Astrocyte (in vitro differentiated cells and primary cell): ENCODE measurements around the gene TIPARP. TPM values are rescaled to one million over a fixed set of nuclear protein-coding genes. Genes with fewer than 3 reads are reported as not detected.
A peak's percentile ranks its signal among the peaks of the same experiment; 100 is the strongest.
"Not testable (repeated sequence)": the region's sequence is repeated elsewhere in the genome, so short reads cannot be mapped to it uniquely, and the experiment has no call there.

Experiments
- DNase-seq: peaks from one replicate; pipeline ENCODE4 v3.0.0-alpha.2; 2010; ENCODE audit warnings: low read depth
- FAIRE-seq: peaks from 2 replicates; lab custom pipeline; 2011; peaks lifted over from hg19 to GRCh38; lab: Jason Lieb, UNC
- H2AFZ ChIP-seq: 2 replicates; pipeline ENCODE4 v1.6.0; 2012; ENCODE audit warnings: low read depth, low read length, inconsistent platforms
- H3K27ac ChIP-seq: 2 replicates; pipeline ENCODE4 v1.5.1; 2011; ENCODE audit warnings: low read depth, low read length, inconsistent platforms
- H3K27me3 ChIP-seq: 2 replicates; pipeline ENCODE4 v1.6.0; 2011; ENCODE audit warnings: low read length, inconsistent platforms; ENCODE audit not compliant: insufficient read depth
- H3K36me3 ChIP-seq: 2 replicates; pipeline ENCODE4 v1.5.1; 2011; ENCODE audit warnings: low read length, inconsistent platforms; ENCODE audit not compliant: insufficient read depth
- H3K4me1 ChIP-seq: 2 replicates; pipeline ENCODE4 v1.5.1; 2011; ENCODE audit warnings: low read length, inconsistent platforms; ENCODE audit not compliant: insufficient read depth
- H3K4me2 ChIP-seq: 2 replicates; pipeline ENCODE4 v1.6.0; 2012; ENCODE audit warnings: low read length, inconsistent platforms
- H3K4me3 ChIP-seq: 2 replicates; pipeline ENCODE4 v1.5.1; 2011; ENCODE audit warnings: low read depth, mild to moderate bottlenecking, low read length, inconsistent platforms; ENCODE audit not compliant: insufficient read depth
- H3K79me2 ChIP-seq: 2 replicates; pipeline ENCODE4 v1.6.0; 2012; ENCODE audit warnings: mild to moderate bottlenecking, low read length, inconsistent platforms; ENCODE audit not compliant: insufficient read depth
- H3K9ac ChIP-seq: 2 replicates; pipeline ENCODE4 v1.6.0; 2012; ENCODE audit warnings: mild to moderate bottlenecking, low read length, inconsistent platforms
- H3K9me3 ChIP-seq: 2 replicates; pipeline ENCODE4 v1.5.1; 2012; ENCODE audit warnings: low read depth, mild to moderate bottlenecking, low read length, inconsistent platforms; ENCODE audit not compliant: insufficient read depth
- H4K20me1 ChIP-seq: 2 replicates; pipeline ENCODE4 v1.6.0; 2012; ENCODE audit warnings: low read length, inconsistent platforms; ENCODE audit not compliant: insufficient read depth
- H3K27ac Mint-ChIP-seq: one replicate; pipeline ENCODE4 v1.8.0; 2021; ENCODE audit warnings: mild to moderate bottlenecking, mixed read lengths; ENCODE audit not compliant: unreplicated experiment
- H3K27me3 Mint-ChIP-seq: one replicate; pipeline ENCODE4 v1.8.0; 2021; ENCODE audit warnings: low read depth, mixed read lengths; ENCODE audit not compliant: unreplicated experiment
- H3K36me3 Mint-ChIP-seq: one replicate; pipeline ENCODE4 v1.8.0; 2021; ENCODE audit warnings: low read depth, mixed read lengths; ENCODE audit not compliant: unreplicated experiment
- H3K4me1 Mint-ChIP-seq: one replicate; pipeline ENCODE4 v1.8.0; 2021; ENCODE audit warnings: low read depth, mixed read lengths; ENCODE audit not compliant: unreplicated experiment
- H3K4me3 Mint-ChIP-seq: one replicate; pipeline ENCODE4 v1.8.0; 2021; ENCODE audit warnings: mild to moderate bottlenecking, moderate library complexity, mixed read lengths; ENCODE audit not compliant: unreplicated experiment
- H3K9me3 Mint-ChIP-seq: one replicate; pipeline ENCODE4 v1.8.0; 2021; ENCODE audit warnings: mild to moderate bottlenecking, mixed read lengths; ENCODE audit not compliant: unreplicated experiment
- CTCF ChIP-seq: IDR thresholded peaks from 2 replicates; pipeline ENCODE4 v1.5.1; 2011; ENCODE audit warnings: low read depth, mild to moderate bottlenecking, inconsistent platforms, low read length, moderate library complexity; ENCODE audit not compliant: insufficient read depth
- EZH2 ChIP-seq: IDR thresholded peaks from 2 replicates; pipeline ENCODE4 v1.6.1; 2012; ENCODE audit warnings: mild to moderate bottlenecking, low read length, inconsistent platforms; ENCODE audit not compliant: insufficient read depth
- total RNA-seq: library from RNA; stranded (reverse); gene quantifications from 2 replicates; pipeline ENCODE4 v1.2.1, GENCODE V29; 2021

Gene TIPARP
- total RNA-seq, 1 donor from 2014 or later: 74.2 TPM

GRCh38 chr3:156648086-156648485 lies 26.3 kb upstream of the TIPARP start:
- no peak overlapping the region for H3K4me3 ChIP-seq
- H4K20me1 ChIP-seq: no peaks in the 10 kb centered on the region
- no peaks in the 10 kb centered on the region for H3K27me3 ChIP-seq
- FAIRE-seq (no peak), DNase-seq (peak; percentile 85)
- peaks cover 20% of the 10 kb centered on the region for H3K4me1 Mint-ChIP-seq
- no peaks in the 10 kb centered on the region for H3K4me1 ChIP-seq
- H3K36me3 ChIP-seq: no peaks in the 10 kb centered on the region
- no peaks in the 10 kb centered on the region for H3K27me3 Mint-ChIP-seq
- no peaks in the 10 kb centered on the region for H3K9me3 ChIP-seq
- no peak for TF ChIP-seq EZH2
- peak overlapping the region; percentile 25 for H3K27ac ChIP-seq
- peaks cover 2% of the 10 kb centered on the region for H3K9me3 Mint-ChIP-seq
- peak overlapping the region; percentile 58 for H3K27ac Mint-ChIP-seq
- H3K79me2 ChIP-seq: no peaks in the 10 kb centered on the region
- H3K36me3 Mint-ChIP-seq: no peaks in the 10 kb centered on the region
- H3K4me2 ChIP-seq: peak overlapping the region; percentile 41
- no peak overlapping the region for H3K4me3 Mint-ChIP-seq
- no peak overlapping the region for H2AFZ ChIP-seq
- H3K9ac ChIP-seq: no peak overlapping the region

GRCh38 chr3:156649681-156650080 lies 24.7 kb upstream of the TIPARP start:
- H3K27me3 ChIP-seq: no peaks in the 10 kb centered on the region
- no peak overlapping the region for H3K27ac Mint-ChIP-seq
- H3K9me3 Mint-ChIP-seq: peaks cover 2% of the 10 kb centered on the region
- no peak overlapping the region for H3K9ac ChIP-seq
- no peak overlapping the region for H3K4me2 ChIP-seq
- no peaks in the 10 kb centered on the region for H3K36me3 ChIP-seq
- no peak overlapping the region for H3K27ac ChIP-seq
- H3K4me1 Mint-ChIP-seq: peaks cover 12% of the 10 kb centered on the region
- no peaks in the 10 kb centered on the region for H3K79me2 ChIP-seq
- no peaks in the 10 kb centered on the region for H3K36me3 Mint-ChIP-seq
- H4K20me1 ChIP-seq: no peaks in the 10 kb centered on the region
- TF ChIP-seq CTCF (no peak), EZH2 (no peak)
- no peaks in the 10 kb centered on the region for H3K4me1 ChIP-seq
- no peaks in the 10 kb centered on the region for H3K9me3 ChIP-seq
- H3K27me3 Mint-ChIP-seq: no peaks in the 10 kb centered on the region
- no peak for FAIRE-seq
- H3K4me3 Mint-ChIP-seq: no peak overlapping the region
- H3K4me3 ChIP-seq: no peak overlapping the region
- no peak for DNase-seq
- no peak overlapping the region for H2AFZ ChIP-seq

- DNase-seq, H3K27me3 Mint-ChIP-seq, H3K36me3 Mint-ChIP-seq, H3K36me3 ChIP-seq, H3K79me2 ChIP-seq, H3K9ac ChIP-seq, H3K27me3 ChIP-seq, H3K27ac ChIP-seq, H3K27ac Mint-ChIP-seq, H3K4me3 Mint-ChIP-seq, H2AFZ ChIP-seq, H3K9me3 Mint-ChIP-seq, H4K20me1 ChIP-seq, H3K4me3 ChIP-seq, H3K4me1 ChIP-seq, H3K4me2 ChIP-seq, H3K9me3 ChIP-seq, FAIRE-seq: not testable (repeated sequence)
- H3K4me1 Mint-ChIP-seq: peaks cover 12% of the 10 kb centered on the region
Observed at GRCh38 chr3:156652661-156653060, 21.7 kb upstream of the TIPARP start.

- Histone ChIP-seq H3K4me3 (no peak overlapping the region), H3K27me3 (no peaks in the 10 kb centered on the region), H3K9me3 (no peaks in the 10 kb centered on the region), H3K9ac (no peak overlapping the region), H3K4me2 (no peak overlapping the region), H3K36me3 (no peaks in the 10 kb centered on the region), H3K4me1 (no peaks in the 10 kb centered on the region), H3K79me2 (no peaks in the 10 kb centered on the region), H3K27ac (no peak overlapping the region), H4K20me1 (no peaks in the 10 kb centered on the region), H2AFZ (no peak overlapping the region)
- TF ChIP-seq CTCF (no peak), EZH2 (no peak)
- FAIRE-seq (no peak), DNase-seq (no peak)
- Mint-ChIP-seq H3K27me3 (no peaks in the 10 kb centered on the region), H3K4me1 (peaks cover 6% of the 10 kb centered on the region), H3K27ac (no peak overlapping the region), H3K4me3 (no peak overlapping the region), H3K9me3 (no peaks in the 10 kb centered on the region), H3K36me3 (no peaks in the 10 kb centered on the region)
Observed at GRCh38 chr3:156654834-156655233, 19.6 kb upstream of the TIPARP start.
